Lower leg skin (tissue), 3 donors: ENCODE results near the gene VGF.

Experiments used
- POLR2A ChIP-seq, 2 donors: fragments of 450-650 bp; IDR thresholded peaks; one replicate each; pipeline ENCODE4 v1.6.1; 2016 to 2017; ENCODE audit warnings: antibody characterized with exemption in 2 of 2, mild to moderate bottlenecking in 1 of 2, moderate library complexity in 1 of 2
- TF ChIP-seq, protein P1 (sequence below), 3 donors: fragments of 450-650 bp; IDR thresholded peaks; one replicate each; pipeline ENCODE4 v1.5.1; 2016; ENCODE audit warnings: antibody characterized with exemption in 3 of 3, mild to moderate bottlenecking in 3 of 3, moderate library complexity in 2 of 3

DNA sequence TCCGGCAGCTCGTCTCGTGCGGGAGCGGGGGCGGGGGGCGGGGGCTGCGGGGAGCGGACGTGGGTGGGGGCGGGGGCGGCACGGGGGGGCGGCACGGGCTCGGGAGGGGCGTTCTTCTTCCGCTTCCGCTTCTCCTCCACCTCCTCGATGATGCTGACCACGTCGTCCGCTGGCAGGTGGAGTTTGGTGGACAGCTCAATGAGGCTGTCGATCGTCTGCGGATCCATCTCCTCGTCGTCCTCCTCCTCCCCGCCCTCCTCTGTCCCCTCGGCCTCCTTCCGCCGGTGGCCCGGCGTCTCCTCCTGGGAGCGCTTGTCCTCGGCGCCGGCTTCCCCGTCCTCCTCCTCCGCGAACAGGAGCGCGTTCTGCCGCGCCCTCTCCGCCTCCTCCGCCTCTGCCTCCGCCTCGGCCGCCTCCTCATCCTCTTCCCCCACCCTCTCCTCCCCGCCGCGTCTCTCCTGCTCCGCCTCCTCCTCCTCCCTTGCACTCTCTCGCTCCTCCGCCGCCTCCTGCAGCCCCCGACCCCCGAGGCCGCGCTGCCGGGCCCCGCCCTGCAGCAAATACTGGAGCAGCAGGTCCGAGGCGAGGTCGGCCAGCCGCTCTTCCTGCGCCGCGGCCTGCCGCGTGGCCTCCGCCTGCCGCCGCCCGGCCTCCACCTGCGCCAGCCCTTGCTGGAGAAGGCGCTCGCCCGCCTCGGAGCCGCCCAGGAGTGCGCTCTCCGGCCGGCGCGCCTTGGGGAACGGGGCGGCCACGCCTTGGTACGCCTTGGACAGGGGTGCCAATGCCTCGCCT, 1.9 kb downstream of the VGF start:
- TF ChIP-seq, protein P1, sequence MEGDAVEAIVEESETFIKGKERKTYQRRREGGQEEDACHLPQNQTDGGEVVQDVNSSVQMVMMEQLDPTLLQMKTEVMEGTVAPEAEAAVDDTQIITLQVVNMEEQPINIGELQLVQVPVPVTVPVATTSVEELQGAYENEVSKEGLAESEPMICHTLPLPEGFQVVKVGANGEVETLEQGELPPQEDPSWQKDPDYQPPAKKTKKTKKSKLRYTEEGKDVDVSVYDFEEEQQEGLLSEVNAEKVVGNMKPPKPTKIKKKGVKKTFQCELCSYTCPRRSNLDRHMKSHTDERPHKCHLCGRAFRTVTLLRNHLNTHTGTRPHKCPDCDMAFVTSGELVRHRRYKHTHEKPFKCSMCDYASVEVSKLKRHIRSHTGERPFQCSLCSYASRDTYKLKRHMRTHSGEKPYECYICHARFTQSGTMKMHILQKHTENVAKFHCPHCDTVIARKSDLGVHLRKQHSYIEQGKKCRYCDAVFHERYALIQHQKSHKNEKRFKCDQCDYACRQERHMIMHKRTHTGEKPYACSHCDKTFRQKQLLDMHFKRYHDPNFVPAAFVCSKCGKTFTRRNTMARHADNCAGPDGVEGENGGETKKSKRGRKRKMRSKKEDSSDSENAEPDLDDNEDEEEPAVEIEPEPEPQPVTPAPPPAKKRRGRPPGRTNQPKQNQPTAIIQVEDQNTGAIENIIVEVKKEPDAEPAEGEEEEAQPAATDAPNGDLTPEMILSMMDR (IDR thresholded peaks at IDR 0.05) = no peak
- TF ChIP-seq POLR2A (IDR thresholded peaks at IDR 0.05) = no peak
